Body of pancreas (tissue), 4 donors: ENCODE measurements around the gene ZNF331.

Source experiments
- POLR2A ChIP-seq, 3 donors: fragments of 450-650 bp; IDR thresholded peaks; one replicate each; pipeline ENCODE4 v1.6.1; 2016; ENCODE audit warnings: antibody characterized with exemption in 3 of 3, mild to moderate bottlenecking in 2 of 3
- TF ChIP-seq, protein P1 (sequence below), 7 experiments: fragments of 450-650 bp in 4 of 7; fragments of 200-600 bp in 3 of 7; sonication (generic) in 3 of 7; IDR thresholded peaks; one replicate each; pipeline ENCODE4 v1.5.1; 2016 to 2019; ENCODE audit warnings: antibody characterized with exemption in 7 of 7

DNA sequence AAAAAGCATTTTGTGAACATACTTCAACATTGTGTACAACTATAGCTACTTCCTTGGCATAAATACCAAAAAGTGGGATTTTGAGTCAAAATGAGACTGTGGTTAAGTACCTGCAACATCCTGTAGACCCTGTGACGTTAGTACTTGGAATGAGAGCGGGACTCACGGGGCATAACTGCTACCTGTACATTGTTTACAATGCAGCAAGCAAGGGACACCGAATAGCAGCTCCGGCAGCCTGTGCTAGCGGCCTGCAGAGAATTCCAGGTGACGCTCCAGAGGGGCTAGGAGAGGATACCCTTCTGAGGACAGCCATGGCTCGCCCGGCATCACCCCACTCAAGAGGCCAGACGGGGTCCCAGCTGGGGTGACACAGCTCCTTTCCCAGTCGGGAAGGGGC is 824 bp upstream of the ZNF331 start:
- no peak for TF ChIP-seq POLR2A (IDR thresholded peaks at IDR 0.05)
- TF ChIP-seq, protein P1, sequence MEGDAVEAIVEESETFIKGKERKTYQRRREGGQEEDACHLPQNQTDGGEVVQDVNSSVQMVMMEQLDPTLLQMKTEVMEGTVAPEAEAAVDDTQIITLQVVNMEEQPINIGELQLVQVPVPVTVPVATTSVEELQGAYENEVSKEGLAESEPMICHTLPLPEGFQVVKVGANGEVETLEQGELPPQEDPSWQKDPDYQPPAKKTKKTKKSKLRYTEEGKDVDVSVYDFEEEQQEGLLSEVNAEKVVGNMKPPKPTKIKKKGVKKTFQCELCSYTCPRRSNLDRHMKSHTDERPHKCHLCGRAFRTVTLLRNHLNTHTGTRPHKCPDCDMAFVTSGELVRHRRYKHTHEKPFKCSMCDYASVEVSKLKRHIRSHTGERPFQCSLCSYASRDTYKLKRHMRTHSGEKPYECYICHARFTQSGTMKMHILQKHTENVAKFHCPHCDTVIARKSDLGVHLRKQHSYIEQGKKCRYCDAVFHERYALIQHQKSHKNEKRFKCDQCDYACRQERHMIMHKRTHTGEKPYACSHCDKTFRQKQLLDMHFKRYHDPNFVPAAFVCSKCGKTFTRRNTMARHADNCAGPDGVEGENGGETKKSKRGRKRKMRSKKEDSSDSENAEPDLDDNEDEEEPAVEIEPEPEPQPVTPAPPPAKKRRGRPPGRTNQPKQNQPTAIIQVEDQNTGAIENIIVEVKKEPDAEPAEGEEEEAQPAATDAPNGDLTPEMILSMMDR (IDR thresholded peaks at IDR 0.05), result no peak
